Measurements from ENCODE around the gene GHITM. TPM values are rescaled to one million over a fixed set of nuclear protein-coding genes. Genes with fewer than 3 reads are reported as not detected.
A peak's percentile ranks its signal among the peaks of the same experiment; 100 is the strongest.

The GHITM gene
- total and polyA plus RNA-seq, 3 experiments from 2014 or later = 218 to 294 (median 218) TPM

- no peak for DNase-seq
- peak overlapping the region in 3 of 8 donors; percentile 26 to 70 (median 56) for H3K27ac Mint-ChIP-seq
- H3K27me3 Mint-ChIP-seq = no peaks in the 10 kb centered on the region
- H3K9me3 Mint-ChIP-seq = no peaks in the 10 kb centered on the region
- POLR2A ChIA-PET = no interaction called here
- Histone ChIP-seq H3K9me3 (ENCODE audit: low read length) (no peaks in the 10 kb centered on the region), H3K27ac (ENCODE audit: low read depth, low read length) (no peak overlapping the region), H3K36me3 (ENCODE audit: insufficient read depth, low read length) (no peaks in the 10 kb centered on the region), H3K27me3 (ENCODE audit: insufficient read depth, low read length, poor library complexity, severe bottlenecking) (no peaks in the 10 kb centered on the region), H3K4me3 (ENCODE audit: low read length) (no peak overlapping the region), H3K4me1 (ENCODE audit: insufficient read depth, low read length) (peaks cover 16% of the 10 kb centered on the region)
- H3K4me1 Mint-ChIP-seq = peaks cover 3 to 14% (median 13%) of the 10 kb centered on the region in 3 donors
- H3K4me3 Mint-ChIP-seq = no peak overlapping the region
- no peaks in the 10 kb centered on the region for H3K36me3 Mint-ChIP-seq
- CTCF ChIA-PET = interaction anchor here (1.5 kb wide), 1 partner anchor 18 kb away, joined by 3 read pairs; no protein-coding TSS in a partner anchor
These were observed 33.4 kb downstream of the GHITM start for GRCh38 chr10:84172467-84173356.

GRCh38 chr10:84173501-84173929, 34.2 kb downstream of the GHITM start, which contains the start of gene GPR15LG:
Gene GPR15LG, plus strand, starts transcription at chr10:84173801. Its CDS starts 51 bp downstream, at chr10:84173852.
- Histone ChIP-seq H3K27ac (ENCODE audit: low read depth, low read length) (no peak within 1 kb of the TSS), H3K9me3 (ENCODE audit: low read length) (no peaks in the 10 kb centered on the region), H3K36me3 (ENCODE audit: insufficient read depth, low read length) (no peaks in the 10 kb centered on the region), H3K27me3 (ENCODE audit: insufficient read depth, low read length, poor library complexity, severe bottlenecking) (no peaks in the 10 kb centered on the region), H3K4me1 (ENCODE audit: insufficient read depth, low read length) (peaks cover 24% of the 10 kb centered on the region), H3K4me3 (ENCODE audit: low read length) (no peak within 1 kb of the TSS)
- POLR2A ChIA-PET = no interaction called here
- CTCF ChIA-PET = interaction anchor here (1.5 kb wide), 1 partner anchor 19 kb away, joined by 3 read pairs; no protein-coding TSS in a partner anchor
- no peak for DNase-seq
- Mint-ChIP-seq H3K36me3 (no peaks in the 10 kb centered on the region), H3K9me3 (no peaks in the 10 kb centered on the region), H3K4me1 (peaks cover 3 to 14% (median 13%) of the 10 kb centered on the region in 3 donors), H3K27ac (peak within 1 kb of the TSS in 6 of 8 donors; percentile 10 to 70 (median 56)), H3K27me3 (no peaks in the 10 kb centered on the region), H3K4me3 (no peak within 1 kb of the TSS)

GRCh38 chr10:84175436-84175835, 36.1 kb downstream of the GHITM start:
- no peak for DNase-seq
- no peaks in the 10 kb centered on the region for H3K27me3 Mint-ChIP-seq
- H3K36me3 Mint-ChIP-seq = no peaks in the 10 kb centered on the region
- Histone ChIP-seq H3K4me1 (ENCODE audit: insufficient read depth, low read length) (peaks cover 29% of the 10 kb centered on the region), H3K36me3 (ENCODE audit: insufficient read depth, low read length) (no peaks in the 10 kb centered on the region), H3K27ac (ENCODE audit: low read depth, low read length) (no peak overlapping the region), H3K9me3 (ENCODE audit: low read length) (no peaks in the 10 kb centered on the region), H3K4me3 (ENCODE audit: low read length) (no peak overlapping the region), H3K27me3 (ENCODE audit: insufficient read depth, low read length, poor library complexity, severe bottlenecking) (no peaks in the 10 kb centered on the region)
- H3K27ac Mint-ChIP-seq = peak overlapping the region in 4 of 8 donors; percentile 27 to 80 (median 46)
- ChIA-PET POLR2A (no interaction called here), CTCF (no interaction called here)
- no peak overlapping the region for H3K4me3 Mint-ChIP-seq
- H3K9me3 Mint-ChIP-seq = no peaks in the 10 kb centered on the region
- peaks cover 3 to 14% (median 13%) of the 10 kb centered on the region in 3 donors for H3K4me1 Mint-ChIP-seq

- H3K4me3 ChIP-seq (ENCODE audit: low read length) = no peak overlapping the region
- POLR2A ChIA-PET = interaction anchor here (1.9 kb wide), 1 partner anchor 18 kb away, joined by 8 read pairs; the partner anchor contains the start of gene CDHR1
- Mint-ChIP-seq H3K36me3 (no peaks in the 10 kb centered on the region), H3K9me3 (no peaks in the 10 kb centered on the region), H3K4me1 (peaks cover 3 to 14% (median 13%) of the 10 kb centered on the region in 3 donors), H3K27ac (peak overlapping the region in 6 of 8 donors; percentile 89 to 96 (median 94)), H3K27me3 (no peaks in the 10 kb centered on the region), H3K4me3 (peak overlapping the region in 4 of 7 donors; percentile 2 to 75 (median 66))
- no peaks in the 10 kb centered on the region for H3K27me3 ChIP-seq (ENCODE audit: insufficient read depth, low read length, poor library complexity, severe bottlenecking)
- CTCF ChIA-PET = interaction anchor here (1.5 to 2.4 kb wide), 4 partner anchors 19 to 38 kb away, joined by 6 to 11 read pairs (median 8); no protein-coding TSS in a partner anchor
- no peak for DNase-seq
- no peaks in the 10 kb centered on the region for H3K9me3 ChIP-seq (ENCODE audit: low read length)
- H3K4me1 ChIP-seq (ENCODE audit: insufficient read depth, low read length) = peaks cover 29% of the 10 kb centered on the region
- H3K36me3 ChIP-seq (ENCODE audit: insufficient read depth, low read length) = no peaks in the 10 kb centered on the region
- peak overlapping the region; percentile 5 for H3K27ac ChIP-seq (ENCODE audit: low read depth, low read length)
These were observed 37.0 kb downstream of the GHITM start for GRCh38 chr10:84176351-84176750.

- peaks cover 29% of the 10 kb centered on the region for H3K4me1 ChIP-seq (ENCODE audit: insufficient read depth, low read length)
- Mint-ChIP-seq H3K27ac (peak overlapping the region in 6 of 8 donors; percentile 89 to 96 (median 94)), H3K4me3 (peak overlapping the region in 5 of 7 donors; percentile 2 to 75 (median 59)), H3K27me3 (no peaks in the 10 kb centered on the region), H3K4me1 (peaks cover 3 to 14% (median 13%) of the 10 kb centered on the region in 3 donors), H3K9me3 (no peaks in the 10 kb centered on the region), H3K36me3 (no peaks in the 10 kb centered on the region)
- H3K27ac ChIP-seq (ENCODE audit: low read depth, low read length) = peak overlapping the region; percentile 5
- H3K36me3 ChIP-seq (ENCODE audit: insufficient read depth, low read length) = no peaks in the 10 kb centered on the region
- DNase-seq = no peak
- H3K4me3 ChIP-seq (ENCODE audit: low read length) = no peak overlapping the region
- H3K27me3 ChIP-seq (ENCODE audit: insufficient read depth, low read length, poor library complexity, severe bottlenecking) = no peaks in the 10 kb centered on the region
- POLR2A ChIA-PET = interaction anchor here (0.8 to 1.9 kb wide), 5 partner anchors 17 to 38 kb away, joined by 3 to 8 read pairs (median 5); partner anchors contain the start of genes CDHR1 and GHITM
- H3K9me3 ChIP-seq (ENCODE audit: low read length) = no peaks in the 10 kb centered on the region
- CTCF ChIA-PET = interaction anchor here (0.8 to 2.4 kb wide), 9 partner anchors 13 to 173 kb away, joined by 3 to 11 read pairs (median 4); no protein-coding TSS in a partner anchor
These were observed 37.6 kb downstream of the GHITM start for GRCh38 chr10:84176836-84177474.

GRCh38 chr10:84177541-84178141, 38.3 kb downstream of the GHITM start:
- ChIA-PET CTCF (interaction anchor here (0.8 to 2.4 kb wide), 10 partner anchors 14 to 173 kb away, joined by 3 to 11 read pairs (median 4); no protein-coding TSS in a partner anchor), POLR2A (interaction anchor here (0.8 to 1.9 kb wide), 5 partner anchors 17 to 39 kb away, joined by 3 to 8 read pairs (median 5); partner anchors contain the start of genes CDHR1 and GHITM)
- H3K27ac ChIP-seq (ENCODE audit: low read depth, low read length) = peak overlapping the region; percentile 5
- H3K4me1 ChIP-seq (ENCODE audit: insufficient read depth, low read length) = peaks cover 29% of the 10 kb centered on the region
- peaks cover 3 to 14% (median 13%) of the 10 kb centered on the region in 3 donors for H3K4me1 Mint-ChIP-seq
- no peak overlapping the region for H3K4me3 Mint-ChIP-seq
- H3K27me3 ChIP-seq (ENCODE audit: insufficient read depth, low read length, poor library complexity, severe bottlenecking) = no peaks in the 10 kb centered on the region
- H3K9me3 ChIP-seq (ENCODE audit: low read length) = no peaks in the 10 kb centered on the region
- H3K9me3 Mint-ChIP-seq = no peaks in the 10 kb centered on the region
- H3K36me3 Mint-ChIP-seq = no peaks in the 10 kb centered on the region
- H3K36me3 ChIP-seq (ENCODE audit: insufficient read depth, low read length) = no peaks in the 10 kb centered on the region
- no peak overlapping the region for H3K4me3 ChIP-seq (ENCODE audit: low read length)
- no peak overlapping the region for H3K27ac Mint-ChIP-seq
- DNase-seq = peak; percentile 53 to 84 (median 59)
- no peaks in the 10 kb centered on the region for H3K27me3 Mint-ChIP-seq

GRCh38 chr10:84178160-84178609, 38.9 kb downstream of the GHITM start:
- POLR2A ChIA-PET = interaction anchor here (1.0 to 1.9 kb wide), 4 partner anchors 16 to 39 kb away, joined by 3 to 8 read pairs (median 6); partner anchors contain the start of genes CDHR1 and GHITM
- no peak overlapping the region for H3K27ac Mint-ChIP-seq
- H3K4me3 ChIP-seq (ENCODE audit: low read length) = no peak overlapping the region
- H3K36me3 ChIP-seq (ENCODE audit: insufficient read depth, low read length) = no peaks in the 10 kb centered on the region
- peaks cover 29% of the 10 kb centered on the region for H3K4me1 ChIP-seq (ENCODE audit: insufficient read depth, low read length)
- no peak overlapping the region for H3K4me3 Mint-ChIP-seq
- no peaks in the 10 kb centered on the region for H3K27me3 ChIP-seq (ENCODE audit: insufficient read depth, low read length, poor library complexity, severe bottlenecking)
- no peaks in the 10 kb centered on the region for H3K9me3 ChIP-seq (ENCODE audit: low read length)
- H3K27ac ChIP-seq (ENCODE audit: low read depth, low read length) = no peak overlapping the region
- peaks cover 3 to 14% (median 13%) of the 10 kb centered on the region in 3 donors for H3K4me1 Mint-ChIP-seq
- no peaks in the 10 kb centered on the region for H3K9me3 Mint-ChIP-seq
- DNase-seq = no peak
- CTCF ChIA-PET = interaction anchor here (0.8 to 2.4 kb wide), 8 partner anchors 17 to 172 kb away, joined by 3 to 11 read pairs (median 5); no protein-coding TSS in a partner anchor
- no peaks in the 10 kb centered on the region for H3K36me3 Mint-ChIP-seq
- no peaks in the 10 kb centered on the region for H3K27me3 Mint-ChIP-seq
